ENCODE results near the gene MAML3.

DNA sequence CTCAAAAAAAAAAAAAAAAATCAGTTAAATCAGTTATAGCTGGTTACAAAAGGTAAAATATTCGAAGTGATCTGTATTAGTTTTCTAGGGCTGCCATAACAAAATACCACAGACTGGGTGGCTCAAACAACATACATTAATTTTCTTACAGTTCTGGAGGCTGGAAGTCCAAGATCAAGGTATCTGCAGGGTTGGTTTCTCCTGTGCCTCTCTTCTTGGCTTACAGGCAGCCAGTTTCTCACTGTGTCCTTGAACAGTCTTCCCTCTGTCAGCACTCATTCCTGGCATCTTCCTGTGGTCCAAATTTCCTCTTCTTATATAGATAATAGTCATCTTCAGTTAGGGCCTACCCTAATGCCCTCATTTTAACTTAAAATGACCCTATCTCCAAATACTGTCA lies 248.5 kb downstream of the MAML3 start:
- TF ChIP-seq, protein P1, sequence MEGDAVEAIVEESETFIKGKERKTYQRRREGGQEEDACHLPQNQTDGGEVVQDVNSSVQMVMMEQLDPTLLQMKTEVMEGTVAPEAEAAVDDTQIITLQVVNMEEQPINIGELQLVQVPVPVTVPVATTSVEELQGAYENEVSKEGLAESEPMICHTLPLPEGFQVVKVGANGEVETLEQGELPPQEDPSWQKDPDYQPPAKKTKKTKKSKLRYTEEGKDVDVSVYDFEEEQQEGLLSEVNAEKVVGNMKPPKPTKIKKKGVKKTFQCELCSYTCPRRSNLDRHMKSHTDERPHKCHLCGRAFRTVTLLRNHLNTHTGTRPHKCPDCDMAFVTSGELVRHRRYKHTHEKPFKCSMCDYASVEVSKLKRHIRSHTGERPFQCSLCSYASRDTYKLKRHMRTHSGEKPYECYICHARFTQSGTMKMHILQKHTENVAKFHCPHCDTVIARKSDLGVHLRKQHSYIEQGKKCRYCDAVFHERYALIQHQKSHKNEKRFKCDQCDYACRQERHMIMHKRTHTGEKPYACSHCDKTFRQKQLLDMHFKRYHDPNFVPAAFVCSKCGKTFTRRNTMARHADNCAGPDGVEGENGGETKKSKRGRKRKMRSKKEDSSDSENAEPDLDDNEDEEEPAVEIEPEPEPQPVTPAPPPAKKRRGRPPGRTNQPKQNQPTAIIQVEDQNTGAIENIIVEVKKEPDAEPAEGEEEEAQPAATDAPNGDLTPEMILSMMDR (IDR thresholded peaks at IDR 0.05; ENCODE audit: poor library complexity): no peak
- TF ChIP-seq EZH2 (IDR thresholded peaks at IDR 0.05; ENCODE audit: borderline replicate concordance): no peak
- TF ChIP-seq EZH2phosphoT487 (IDR thresholded peaks at IDR 0.05; ENCODE audit: low read depth, severe bottlenecking, unreplicated experiment): no peak

Data from hepatocyte (in vitro differentiated cells).